ENCODE data around the gene LCA5. TPM values are rescaled to one million over a fixed set of nuclear protein-coding genes. Genes with fewer than 3 reads are reported as not detected.

Gene LCA5
- total RNA-seq, 2 donors from 2014 or later, result 4.6 to 7.0 TPM

- no peak for TF ChIP-seq CTCF (IDR thresholded peaks at IDR 0.05)
- no peaks in the 10 kb centered on the region for H3K36me3 ChIP-seq
- H3K27me3 ChIP-seq (replicated peaks; ENCODE audit: insufficient read depth), result no peaks in the 10 kb centered on the region
- ATAC-seq (ENCODE audit: insufficient number of reproducible peaks, low FRiP score, low read depth) (no peak), DNase-seq (ENCODE audit: low spot score) (no peak)
- H3K9me3 ChIP-seq, result no peaks in the 10 kb centered on the region
- no peaks in the 10 kb centered on the region for H3K4me1 ChIP-seq (ENCODE audit: control insufficient read depth in 1 of 2, low read depth in 2 of 2)
- H3K4me3 ChIP-seq, result no peak overlapping the region
- H3K27ac ChIP-seq, result no peak overlapping the region
These were observed 22.5 kb upstream of the LCA5 start for GRCh38 chr6:79559706-79560105.

- no peak for DNase-seq (ENCODE audit: low spot score)
- Histone ChIP-seq H3K27ac (no peak overlapping the region), H3K27me3 (replicated peaks; ENCODE audit: insufficient read depth) (no peaks in the 10 kb centered on the region), H3K4me3 (no peak overlapping the region), H3K36me3 (no peaks in the 10 kb centered on the region), H3K4me1 (ENCODE audit: control insufficient read depth in 1 of 2, low read depth in 2 of 2) (no peaks in the 10 kb centered on the region), H3K9me3 (no peaks in the 10 kb centered on the region)
- no peak for TF ChIP-seq CTCF (IDR thresholded peaks at IDR 0.05)
- ATAC-seq (ENCODE audit: insufficient number of reproducible peaks, low FRiP score, low read depth), result no peak
These were observed 20.6 kb upstream of the LCA5 start for GRCh38 chr6:79557673-79558467.

GRCh38 chr6:79554305-79554704, 17.1 kb upstream of the LCA5 start:
- H3K36me3 ChIP-seq, result no peaks in the 10 kb centered on the region
- H3K4me3 ChIP-seq, result no peak overlapping the region
- ATAC-seq (ENCODE audit: insufficient number of reproducible peaks, low FRiP score, low read depth), result no peak
- no peaks in the 10 kb centered on the region for H3K9me3 ChIP-seq
- H3K4me1 ChIP-seq (ENCODE audit: control insufficient read depth in 1 of 2, low read depth in 2 of 2), result no peaks in the 10 kb centered on the region
- DNase-seq (ENCODE audit: low spot score), result no peak
- no peak overlapping the region for H3K27ac ChIP-seq
- no peaks in the 10 kb centered on the region for H3K27me3 ChIP-seq (replicated peaks; ENCODE audit: insufficient read depth)
- no peak for TF ChIP-seq CTCF (IDR thresholded peaks at IDR 0.05)

GRCh38 chr6:79551401-79551800, 14.2 kb upstream of the LCA5 start:
- Histone ChIP-seq H3K4me3 (no peak overlapping the region), H3K27ac (no peak overlapping the region), H3K36me3 (no peaks in the 10 kb centered on the region), H3K9me3 (no peaks in the 10 kb centered on the region), H3K4me1 (ENCODE audit: control insufficient read depth in 1 of 2, low read depth in 2 of 2) (peaks cover 0 to under 1% of the 10 kb centered on the region in 2 donors), H3K27me3 (replicated peaks; ENCODE audit: insufficient read depth) (no peaks in the 10 kb centered on the region)
- no peak for ATAC-seq (ENCODE audit: insufficient number of reproducible peaks, low FRiP score, low read depth)
- TF ChIP-seq CTCF (IDR thresholded peaks at IDR 0.05), result no peak
- DNase-seq (ENCODE audit: low spot score), result no peak

- Histone ChIP-seq H3K4me1 (ENCODE audit: control insufficient read depth in 1 of 2, low read depth in 2 of 2) (peaks cover 13 to 29% of the 10 kb centered on the region in 2 donors), H3K4me3 (no peak overlapping the region), H3K27ac (no peak overlapping the region), H3K9me3 (no peaks in the 10 kb centered on the region), H3K36me3 (no peaks in the 10 kb centered on the region), H3K27me3 (replicated peaks; ENCODE audit: insufficient read depth) (no peaks in the 10 kb centered on the region)
- DNase-seq (ENCODE audit: low spot score) (no peak), ATAC-seq (ENCODE audit: insufficient number of reproducible peaks, low FRiP score, low read depth) (no peak)
- no peak for TF ChIP-seq CTCF (IDR thresholded peaks at IDR 0.05)
These were observed 11.1 kb upstream of the LCA5 start for GRCh38 chr6:79548304-79548703.

Data from thoracic aorta (tissue), 2 donors.